ENCODE data around the gene SUPT7L.
"Not testable (repeated sequence)": the region's sequence is repeated elsewhere in the genome, so short reads cannot be mapped to it uniquely, and the experiment has no call there.

SUPT7L gene

DNA sequence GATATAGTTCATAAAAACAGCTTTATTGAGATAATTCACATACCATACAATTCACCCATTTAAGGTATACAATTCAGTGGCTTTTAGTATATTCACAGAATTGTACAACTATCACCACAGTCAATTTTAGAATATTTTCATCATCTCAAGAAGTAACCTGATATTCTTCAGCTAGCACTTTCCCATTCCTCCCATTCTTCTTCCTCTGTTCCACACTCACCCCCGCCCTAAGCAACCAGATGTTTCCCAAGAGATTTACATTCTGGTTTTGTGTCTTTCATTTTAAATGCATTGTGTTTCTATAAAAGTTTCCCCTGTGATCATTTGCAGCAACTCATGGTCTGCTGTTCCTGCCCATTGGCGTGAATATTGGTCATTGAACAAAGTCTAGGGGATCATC is 29.1 kb downstream of the SUPT7L start:
- DNase-seq: no peak

DNA sequence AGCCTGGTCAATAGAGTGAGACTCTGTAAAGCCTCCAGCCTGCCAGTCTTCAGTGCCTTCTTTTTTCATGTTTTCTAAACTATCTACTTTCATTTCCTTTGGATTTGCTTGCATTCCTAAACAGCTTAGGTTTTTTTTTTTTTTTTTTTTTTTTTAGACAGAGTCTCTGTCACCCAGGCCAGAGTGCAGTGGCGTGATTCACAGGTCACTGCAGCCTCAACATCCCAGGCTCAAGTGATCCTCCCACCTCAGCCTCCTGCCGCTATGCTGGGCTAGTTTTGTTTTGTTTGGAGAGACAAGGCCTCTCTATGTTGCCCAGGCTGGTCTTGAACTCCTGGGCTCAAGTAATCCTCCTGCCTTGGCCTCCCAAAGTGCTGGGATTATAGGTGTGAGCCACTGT is 33.2 kb downstream of the SUPT7L start:
- DNase-seq: not testable (repeated sequence)

DNA sequence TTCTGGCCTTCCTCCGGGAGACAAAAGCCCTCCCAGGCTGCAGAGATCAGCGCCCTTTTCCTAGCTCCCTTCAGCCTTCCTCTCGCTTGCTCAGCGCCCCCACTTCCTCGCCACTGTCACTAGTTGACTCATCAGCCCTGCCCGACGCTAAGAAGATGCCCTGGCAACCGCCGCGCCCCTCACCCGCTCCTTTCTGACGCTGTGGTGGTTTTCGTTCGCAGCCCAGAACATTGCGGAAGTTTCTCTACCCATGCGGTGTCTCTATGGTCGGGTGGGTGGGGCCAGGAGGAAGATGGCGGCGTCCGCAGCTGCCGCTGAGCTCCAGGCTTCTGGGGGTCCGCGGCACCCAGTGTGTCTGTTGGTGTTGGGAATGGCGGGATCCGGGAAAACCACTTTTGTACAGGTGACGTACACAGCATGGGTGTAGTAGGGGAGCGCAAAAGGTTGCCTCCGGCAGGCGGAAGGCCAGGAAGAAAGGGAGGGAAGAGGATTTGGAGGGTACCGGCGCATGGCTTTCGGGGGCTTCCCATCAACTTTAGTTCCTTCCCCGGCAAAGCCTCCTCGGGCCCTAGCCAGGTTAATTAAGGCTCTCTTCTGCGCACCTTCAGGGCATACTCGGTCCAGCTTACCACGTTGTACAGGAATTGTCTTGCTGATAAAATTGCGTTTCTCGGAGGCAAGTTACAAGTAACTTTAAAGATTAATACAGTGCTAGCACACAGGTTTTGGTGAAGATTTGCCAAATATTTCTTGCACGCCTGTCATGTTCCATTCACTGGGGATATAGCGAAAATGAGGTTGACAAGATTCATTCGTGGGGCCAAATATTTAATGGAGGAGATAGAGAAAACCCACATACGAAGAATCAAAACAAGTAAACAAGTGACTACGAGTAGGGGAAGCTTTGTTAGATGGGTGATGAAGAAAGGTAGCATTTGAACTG is 34.4 kb downstream of the SUPT7L start, which contains the start of the genes CCDC121 and GPN1:
TSS of gene CCDC121 (minus strand) at position 246 of the 943 bp plus-strand sequence. CDS start 1,213 bp downstream, outside the sequence.
TSS of gene GPN1 (plus strand) at position 284 of the 943 bp plus-strand sequence. CDS start at position 293, 9 bp downstream.
- peak; percentile 66 for DNase-seq

DNA sequence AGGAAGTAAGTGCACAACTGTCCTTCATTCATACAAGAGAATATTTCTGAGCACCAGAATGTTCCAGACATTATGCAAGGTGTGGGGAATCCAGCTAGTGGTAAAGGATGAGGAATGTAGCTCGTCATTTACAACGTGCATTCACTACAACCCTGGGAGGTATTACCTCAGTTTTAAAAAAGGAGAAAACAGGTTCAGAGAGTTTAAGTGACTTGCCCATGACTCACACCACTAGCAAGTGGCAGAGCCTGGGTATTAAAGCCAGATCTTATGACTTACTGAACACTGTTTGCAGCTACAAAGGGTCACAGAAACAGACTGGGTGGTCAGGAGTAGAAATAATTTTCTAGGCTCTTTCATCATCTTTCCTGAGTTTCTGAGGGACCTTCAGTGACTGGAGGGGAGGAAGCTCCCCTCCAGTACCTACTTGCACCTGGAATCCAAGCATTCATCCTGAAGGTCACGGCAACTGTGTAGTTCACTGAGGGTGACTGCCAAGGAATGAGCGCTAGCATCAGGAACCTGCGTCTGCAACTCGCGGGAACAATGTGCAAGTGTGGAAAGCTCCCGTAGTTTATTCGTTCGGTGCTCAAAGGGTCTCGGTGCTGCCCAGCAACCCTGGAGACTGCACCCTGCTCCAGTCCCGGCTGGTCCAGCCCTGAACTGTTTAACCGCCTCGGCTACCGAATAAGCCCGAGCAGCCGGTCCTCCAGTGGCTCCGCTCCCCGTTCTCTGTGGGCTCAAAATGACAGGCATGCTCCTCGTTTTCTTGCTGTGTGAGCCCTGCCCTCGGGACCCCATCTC is 35.2 kb downstream of the SUPT7L start:
- no peak for DNase-seq

DNA sequence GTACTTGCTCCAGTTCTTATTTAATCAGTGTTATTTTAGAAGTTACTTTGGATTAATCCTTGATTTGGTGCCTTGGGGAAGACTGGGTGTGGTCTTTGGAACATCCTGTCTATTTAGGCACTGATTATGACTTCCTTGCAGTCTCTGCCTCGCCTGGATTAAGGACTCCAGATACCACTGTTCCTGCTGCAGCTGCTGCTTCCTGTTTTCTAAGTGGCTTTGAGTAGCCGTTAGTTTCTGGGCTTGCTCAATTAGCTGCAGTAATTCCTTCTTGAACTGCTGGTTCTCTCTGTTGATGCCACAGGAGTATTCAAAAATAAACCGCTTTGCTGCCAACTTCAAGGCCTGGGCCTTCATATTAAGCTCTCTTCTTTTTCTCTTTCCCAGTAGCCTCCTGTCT is 36.5 kb downstream of the SUPT7L start:
- DNase-seq: not testable (repeated sequence)

DNA sequence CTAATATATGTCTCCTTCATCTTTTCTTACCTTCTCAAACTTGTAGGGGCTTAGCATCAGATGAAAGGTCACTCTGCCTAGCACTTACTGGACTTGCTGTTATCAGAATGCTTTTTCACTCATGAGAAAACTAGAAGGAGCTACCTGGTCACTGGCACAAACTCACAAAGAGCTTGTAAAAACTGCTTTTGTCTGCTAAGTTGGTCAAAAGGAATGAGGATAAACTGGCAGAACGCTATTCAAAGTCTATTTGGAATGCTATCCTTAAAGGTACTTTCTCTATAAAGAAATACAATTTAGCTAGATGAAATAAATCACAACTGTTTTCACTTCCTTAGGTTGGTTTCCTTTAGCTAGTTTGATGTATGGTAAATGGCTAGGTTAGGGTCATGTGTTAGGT is 37.1 kb downstream of the SUPT7L start:
- not testable (repeated sequence) for DNase-seq

DNA sequence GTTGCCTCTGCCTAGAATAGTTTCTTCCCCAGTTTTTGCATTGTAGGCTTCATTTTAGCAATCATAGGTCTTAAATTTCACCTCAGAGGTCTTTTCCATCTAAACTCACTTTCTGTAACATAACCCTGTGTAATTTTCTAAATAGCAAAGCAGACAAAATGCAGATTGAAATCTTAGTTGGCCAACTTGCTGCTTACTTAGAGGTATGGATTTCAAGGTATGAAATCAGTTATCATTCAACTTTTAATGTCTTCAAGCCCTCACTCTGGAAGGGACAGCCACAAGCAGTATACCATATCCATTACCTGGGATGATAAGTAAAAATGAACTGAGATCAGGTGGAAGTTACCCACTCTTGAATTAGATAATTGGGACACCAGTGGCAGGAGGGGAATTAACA is 38.5 kb downstream of the SUPT7L start:
- DNase-seq: no peak

DNA sequence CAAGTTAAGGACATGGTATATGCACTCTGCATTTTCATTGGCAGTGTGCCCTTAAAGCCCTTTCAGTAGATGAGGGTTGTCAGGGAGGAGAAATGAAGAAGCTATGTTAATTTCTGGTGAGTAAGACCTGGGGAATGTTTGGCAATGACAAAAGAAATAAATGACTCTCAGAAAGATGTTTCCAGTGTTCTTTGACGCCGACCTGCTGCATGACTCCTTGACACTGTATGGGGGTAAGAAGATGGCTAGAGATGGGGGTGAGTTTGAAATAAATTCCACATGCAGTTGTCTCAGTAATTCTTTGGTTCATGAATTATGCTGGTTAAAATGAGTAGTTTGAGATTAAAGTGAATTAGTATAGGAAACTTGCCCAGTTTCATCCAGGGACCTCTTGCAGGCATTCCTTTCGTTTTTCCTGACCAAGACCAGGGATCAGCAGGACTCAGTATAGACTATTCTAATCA is 40.5 kb downstream of the SUPT7L start:
- DNase-seq: no peak

DNA sequence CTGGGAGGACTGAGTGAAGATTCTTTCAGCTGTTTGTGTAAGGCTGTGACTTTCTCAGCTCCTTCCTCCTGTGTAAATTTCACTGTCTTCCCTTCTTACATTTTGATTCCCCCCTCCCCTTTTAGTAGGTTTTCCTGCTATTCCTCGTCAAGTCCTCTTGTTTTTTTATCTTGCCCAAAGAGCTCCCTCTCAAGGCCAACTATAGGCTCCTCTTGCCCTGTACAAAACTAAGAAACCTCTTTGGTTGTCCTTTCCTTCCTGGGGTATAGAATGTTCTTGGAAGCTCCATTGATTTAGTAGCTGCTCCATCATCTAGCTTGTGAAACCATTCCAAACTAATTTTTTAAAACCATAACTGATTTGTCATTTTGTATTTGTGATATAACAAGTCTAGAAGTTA is 41.9 kb downstream of the SUPT7L start:
- no peak for DNase-seq

DNA sequence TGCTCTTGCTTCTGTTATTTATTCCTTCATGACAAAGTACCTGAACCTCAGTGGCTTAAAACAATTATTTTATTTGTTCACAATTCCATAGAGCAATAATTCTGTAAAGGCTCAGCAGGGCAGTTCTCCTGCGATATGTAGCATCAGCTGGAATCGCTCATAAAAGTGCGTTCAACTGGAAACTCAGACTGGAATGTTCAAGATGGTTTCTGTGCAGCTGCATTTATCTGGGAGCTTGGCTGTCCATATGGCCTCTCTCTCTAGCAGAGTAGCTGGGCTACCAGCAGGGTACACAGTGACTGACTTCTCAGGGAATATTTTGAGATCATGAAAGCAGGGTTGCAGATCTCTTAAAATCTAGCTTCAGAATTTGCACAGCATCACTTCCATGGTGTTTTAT is 48.1 kb downstream of the SUPT7L start:
- no peak for DNase-seq

DNA sequence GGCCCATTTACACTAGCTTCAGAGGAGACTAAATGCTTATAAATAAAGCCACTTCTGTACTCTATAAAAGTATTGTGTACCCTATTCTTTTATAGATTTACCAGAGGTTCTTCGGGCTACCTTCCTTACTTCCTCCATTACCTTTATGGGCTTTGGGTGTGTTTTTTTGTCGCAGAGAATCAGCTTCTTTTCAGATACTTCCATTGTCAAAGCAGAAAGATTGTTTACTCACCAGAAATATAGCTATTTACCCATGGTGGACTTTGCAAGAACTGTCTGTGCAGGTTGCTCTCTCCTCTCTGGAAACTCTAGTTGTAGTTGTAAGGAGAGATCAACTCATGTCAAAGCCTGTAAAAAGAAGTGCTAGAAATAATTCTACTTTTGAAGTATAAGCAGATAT is 49.4 kb downstream of the SUPT7L start:
- no peak for DNase-seq

DNA sequence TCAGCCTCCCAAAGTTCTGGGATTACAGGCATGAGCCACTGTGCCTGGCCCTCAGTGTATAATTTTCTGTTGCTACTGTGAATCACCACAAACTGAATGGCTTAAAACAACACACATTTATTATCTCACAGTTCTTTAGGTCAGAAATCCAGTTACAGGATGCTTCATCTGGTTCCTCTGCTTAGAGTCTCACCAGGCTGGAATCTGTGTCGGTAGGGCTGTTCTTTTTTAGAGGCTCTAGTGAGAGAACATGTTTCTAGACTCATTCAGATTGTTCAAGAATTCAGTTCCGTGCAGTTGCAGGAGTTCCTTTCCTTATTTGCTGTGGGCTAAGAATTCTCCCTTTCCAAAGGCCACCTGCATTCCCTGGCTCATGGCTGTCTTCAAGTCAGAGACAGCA is 56.8 kb downstream of the SUPT7L start:
- DNase-seq: no peak
